Coronary artery (tissue), 2 donors: ENCODE measurements around the gene TRIM61.
"Not testable (repeated sequence)": the region's sequence is repeated elsewhere in the genome, so short reads cannot be mapped to it uniquely, and the experiment has no call there.

Experiments used
- DNase-seq: peaks from one replicate; pipeline ENCODE4 v3.0.0-alpha.2; 2017; ENCODE audit warnings: low spot score
- H3K27ac ChIP-seq, 2 donors: fragments of 200-600 bp; sonication (generic); one replicate each; pipeline ENCODE4 v1.5.1; 2016 to 2019
- H3K4me3 ChIP-seq: fragments of 200-600 bp; sonication (generic); 2 replicates; pipeline ENCODE4 v1.5.1; 2016; ENCODE audit warnings: mild to moderate bottlenecking, moderate library complexity
- TF ChIP-seq, protein P1 (sequence below): fragments of 200-600 bp; sonication (generic); IDR thresholded peaks from one replicate; pipeline ENCODE4 v1.5.1; 2019; ENCODE audit warnings: antibody characterized with exemption

Gene TRIM61

DNA sequence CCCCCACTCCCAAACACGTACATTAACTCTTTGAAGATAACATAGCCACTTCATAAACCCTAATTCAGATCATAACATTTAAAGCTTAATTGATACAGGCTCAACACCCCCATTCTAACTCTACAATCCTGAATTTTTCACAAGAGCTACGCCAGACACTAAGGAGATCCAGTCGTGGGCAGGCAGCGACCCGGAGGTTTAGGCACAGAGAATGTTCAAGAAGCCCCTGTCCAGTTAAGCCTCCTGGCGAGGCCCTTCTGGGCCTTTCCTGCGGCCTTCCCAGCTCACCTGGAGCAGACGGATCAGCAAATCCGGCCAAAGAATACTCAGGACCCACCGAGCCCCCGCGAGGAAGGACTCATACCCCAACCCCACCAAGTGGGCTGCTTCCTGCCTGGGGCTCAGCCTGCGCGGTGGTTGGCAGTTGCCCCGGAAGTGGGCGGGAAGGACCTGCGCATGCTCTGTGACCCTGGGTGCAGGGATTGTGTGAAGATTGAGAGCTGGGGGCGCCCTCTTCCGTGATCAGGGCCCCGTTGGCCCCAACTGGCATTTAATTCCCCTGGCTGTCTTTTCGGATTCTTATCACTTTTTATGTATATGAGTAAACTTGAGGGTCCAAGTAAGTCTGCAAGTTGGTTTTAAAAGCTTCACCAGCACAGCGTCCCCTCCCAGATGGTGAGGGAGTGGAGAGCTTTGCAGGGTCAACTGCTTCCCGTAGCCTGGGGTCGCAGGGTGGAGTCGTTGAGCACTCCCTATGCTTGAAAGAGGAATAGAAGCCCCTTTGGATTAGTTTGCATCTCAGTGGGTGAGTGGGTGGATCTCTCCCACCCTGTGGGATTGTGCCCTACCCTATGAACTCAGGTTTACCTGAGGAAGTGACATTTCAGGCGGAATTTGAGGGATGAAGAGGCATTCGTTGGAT lies at the start of gene TRIM61:
TSS of gene TRIM61 (minus strand) at position 415 of the 922 bp plus-strand sequence. CDS start 7,655 bp downstream, outside the sequence.
- Histone ChIP-seq H3K4me3 (peak within 1 kb of the TSS; percentile 73), H3K27ac (peak within 1 kb of the TSS; percentile 6 to 42)
- TF ChIP-seq, protein P1, sequence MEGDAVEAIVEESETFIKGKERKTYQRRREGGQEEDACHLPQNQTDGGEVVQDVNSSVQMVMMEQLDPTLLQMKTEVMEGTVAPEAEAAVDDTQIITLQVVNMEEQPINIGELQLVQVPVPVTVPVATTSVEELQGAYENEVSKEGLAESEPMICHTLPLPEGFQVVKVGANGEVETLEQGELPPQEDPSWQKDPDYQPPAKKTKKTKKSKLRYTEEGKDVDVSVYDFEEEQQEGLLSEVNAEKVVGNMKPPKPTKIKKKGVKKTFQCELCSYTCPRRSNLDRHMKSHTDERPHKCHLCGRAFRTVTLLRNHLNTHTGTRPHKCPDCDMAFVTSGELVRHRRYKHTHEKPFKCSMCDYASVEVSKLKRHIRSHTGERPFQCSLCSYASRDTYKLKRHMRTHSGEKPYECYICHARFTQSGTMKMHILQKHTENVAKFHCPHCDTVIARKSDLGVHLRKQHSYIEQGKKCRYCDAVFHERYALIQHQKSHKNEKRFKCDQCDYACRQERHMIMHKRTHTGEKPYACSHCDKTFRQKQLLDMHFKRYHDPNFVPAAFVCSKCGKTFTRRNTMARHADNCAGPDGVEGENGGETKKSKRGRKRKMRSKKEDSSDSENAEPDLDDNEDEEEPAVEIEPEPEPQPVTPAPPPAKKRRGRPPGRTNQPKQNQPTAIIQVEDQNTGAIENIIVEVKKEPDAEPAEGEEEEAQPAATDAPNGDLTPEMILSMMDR, result no peak
- peak; percentile 74 for DNase-seq

DNA sequence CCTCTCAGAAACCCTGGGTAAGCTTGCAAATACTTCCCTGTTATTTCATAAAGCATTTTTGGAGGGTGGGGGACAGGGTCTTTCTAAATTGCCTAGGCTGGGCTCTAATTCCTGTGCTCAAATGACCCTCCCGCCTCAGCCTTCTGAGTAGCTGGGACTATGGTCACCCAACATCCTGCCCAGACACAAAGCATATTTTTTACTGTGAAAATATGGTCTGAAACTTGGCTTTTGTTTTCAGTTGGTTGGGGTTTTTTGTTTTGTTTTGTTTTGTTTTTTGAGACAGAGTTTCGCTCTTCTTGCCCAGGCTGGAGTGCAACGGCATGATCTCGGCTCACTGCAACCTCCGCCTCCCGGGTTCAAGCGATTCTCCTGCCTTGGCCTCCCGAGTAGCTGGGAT lies 48.3 kb upstream of the TRIM61 start:
- H3K27ac ChIP-seq, DNase-seq, H3K4me3 ChIP-seq: not testable (repeated sequence)

DNA sequence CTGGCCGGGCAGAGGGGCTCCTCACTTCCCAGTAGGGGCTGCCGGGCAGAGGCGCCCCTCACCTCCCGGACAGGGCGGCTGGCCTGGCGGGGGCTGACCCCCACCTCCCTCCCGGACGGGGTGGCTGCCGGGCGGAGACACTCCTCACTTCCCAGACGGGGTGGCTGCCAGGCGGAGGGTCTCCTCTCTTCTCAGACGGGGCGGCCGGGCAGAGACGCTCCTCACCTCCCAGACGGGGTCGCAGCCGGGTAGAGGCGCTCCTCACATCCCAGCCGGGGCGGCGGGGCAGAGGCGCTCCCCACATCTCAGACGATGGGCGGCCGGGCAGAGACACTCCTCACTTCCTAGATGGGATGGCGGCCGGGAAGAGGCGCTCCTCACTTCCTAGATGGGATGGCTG lies 42.5 kb upstream of the TRIM61 start:
- not testable (repeated sequence) for DNase-seq, H3K4me3 ChIP-seq

DNA sequence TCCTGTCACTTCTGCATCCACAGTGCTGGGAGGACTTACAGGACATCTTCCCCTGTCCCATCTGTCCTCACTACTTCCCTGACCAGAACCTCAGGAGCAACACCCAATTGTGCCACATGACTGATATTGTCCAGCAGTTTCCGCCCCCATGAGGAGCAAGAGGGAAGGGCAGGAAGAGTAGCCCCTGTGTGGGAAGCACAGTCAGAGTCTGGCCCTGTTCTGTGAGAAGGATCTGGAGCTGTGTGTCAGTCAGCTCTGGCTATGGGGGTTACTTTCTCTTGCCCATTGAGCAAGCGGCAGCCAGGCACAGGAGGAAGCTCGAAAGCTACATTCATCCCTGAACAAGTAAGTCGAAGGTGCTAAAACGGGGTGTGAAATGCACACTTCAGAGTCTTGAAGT lies 39.5 kb upstream of the TRIM61 start:
- DNase-seq, result no peak
- Histone ChIP-seq H3K4me3 (no peak overlapping the region), H3K27ac (no peak overlapping the region)
- TF ChIP-seq, protein P1, result no peak

More for the DNA sequence above, 42.5 kb upstream of the TRIM61 start:
- not testable (repeated sequence) for H3K27ac ChIP-seq

DNA sequence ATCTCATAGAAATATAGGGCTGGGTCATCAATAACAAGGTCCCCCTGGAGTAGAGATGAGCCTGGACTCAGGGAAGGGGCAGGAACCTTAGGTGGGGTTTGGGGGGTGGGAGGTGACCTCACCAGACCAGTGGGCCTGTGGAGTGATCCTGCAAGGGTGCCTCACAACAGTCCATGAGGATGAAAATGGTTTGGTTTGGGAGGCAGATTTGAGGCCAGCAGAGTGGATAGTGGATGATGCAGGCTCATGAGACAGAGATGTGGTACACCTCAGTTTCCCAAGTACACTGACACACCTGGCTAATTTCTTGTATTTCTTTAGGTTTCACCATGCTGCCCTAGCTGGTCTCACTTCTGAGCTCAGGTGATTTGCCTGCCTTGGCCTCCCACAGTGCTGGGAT lies 36.2 kb upstream of the TRIM61 start:
- no peak overlapping the region for H3K4me3 ChIP-seq
- no peak for DNase-seq
- H3K27ac ChIP-seq, result no peak overlapping the region
- TF ChIP-seq, protein P1, result no peak

DNA sequence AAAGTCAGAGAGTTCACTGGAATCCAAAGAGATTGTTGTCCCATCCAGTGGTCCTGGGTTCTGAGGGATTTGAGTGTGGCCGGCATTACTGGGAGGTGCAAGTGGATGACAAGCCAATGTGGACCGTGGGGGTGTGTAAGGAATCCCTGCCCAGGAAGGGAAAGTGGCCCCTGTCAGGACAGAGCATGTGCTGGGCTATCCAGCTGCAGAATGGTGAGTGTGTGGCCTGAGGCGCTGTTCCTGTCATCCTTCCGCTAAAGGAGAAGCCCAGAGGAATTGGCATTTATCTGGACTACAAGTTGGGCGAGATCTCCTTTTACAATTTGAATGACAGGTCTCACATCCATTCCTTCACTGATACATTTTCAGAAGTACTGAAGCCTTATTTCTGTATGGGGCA lies 33.9 kb upstream of the TRIM61 start:
- H3K27ac ChIP-seq, result no peak overlapping the region
- no peak for DNase-seq
- H3K4me3 ChIP-seq, result no peak overlapping the region
- TF ChIP-seq, protein P1, result no peak

DNA sequence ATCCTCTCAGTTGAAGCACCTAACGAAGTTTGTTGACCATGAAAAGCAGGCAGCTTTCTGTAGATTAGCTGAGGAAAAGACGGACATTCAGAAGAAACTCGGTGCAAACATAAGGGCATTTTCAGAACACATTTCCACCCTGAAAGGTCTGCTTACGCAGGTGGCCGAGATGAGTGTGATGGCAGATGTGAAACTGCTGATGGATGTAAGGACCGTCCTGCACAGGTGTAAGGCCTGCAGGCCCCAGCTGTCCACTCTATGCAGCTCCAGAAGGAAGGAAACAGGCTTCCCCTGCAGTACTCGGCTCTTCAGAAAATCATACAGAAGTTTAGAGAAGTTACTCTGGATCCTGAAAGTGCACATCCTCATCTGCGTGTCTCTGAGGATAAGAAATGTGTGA lies 33.5 kb upstream of the TRIM61 start:
- TF ChIP-seq, protein P1, result no peak
- DNase-seq, result no peak
- Histone ChIP-seq H3K27ac (no peak overlapping the region), H3K4me3 (no peak overlapping the region)

DNA sequence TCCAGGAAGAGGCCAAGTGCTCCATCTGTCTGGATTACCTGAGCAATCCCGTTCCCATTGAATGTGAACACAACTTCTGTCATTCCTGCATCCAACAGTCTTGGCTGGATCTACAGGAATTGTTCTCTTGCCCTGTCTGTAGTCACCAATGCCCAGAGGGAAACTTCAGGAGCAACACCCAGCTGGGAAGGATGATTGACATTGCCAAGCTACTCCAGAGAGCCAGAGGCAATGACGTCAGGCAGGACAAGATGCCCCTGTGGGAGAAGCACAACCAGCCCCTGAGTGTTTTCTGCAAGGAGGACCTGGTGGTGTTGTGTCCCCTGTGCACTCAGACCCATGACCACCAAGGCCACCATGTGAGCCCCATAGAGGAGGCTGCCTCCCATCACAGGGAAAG lies 33.0 kb upstream of the TRIM61 start:
- H3K4me3 ChIP-seq, result no peak overlapping the region
- TF ChIP-seq, protein P1, result no peak
- no peak overlapping the region for H3K27ac ChIP-seq
- DNase-seq, result no peak
